Right lobe of liver (tissue), 4 donors: Measurements from ENCODE around the gene ZNF445.

Source experiments
- POLR2A ChIP-seq: fragments of 450-650 bp; IDR thresholded peaks from one replicate; pipeline ENCODE4 v1.6.1; 2017; ENCODE audit warnings: antibody characterized with exemption, mild to moderate bottlenecking
- TF ChIP-seq, protein P1 (sequence below), 4 donors: fragments of 200-600 bp in 3 of 4; fragments of 450-650 bp in 1 of 4; IDR thresholded peaks; one replicate each; pipeline versions ENCODE4 v1.5.1 to v1.8.0; 2016 to 2022; ENCODE audit warnings: antibody characterized with exemption in 4 of 4, mild to moderate bottlenecking in 2 of 4
- donor health status: DM: no; HTN: no; CAD: no.
- donor health status: DM: no; HTN: no; CAD: no.
- donor health status: DM: no; HTN: yes; CAD: no.

DNA sequence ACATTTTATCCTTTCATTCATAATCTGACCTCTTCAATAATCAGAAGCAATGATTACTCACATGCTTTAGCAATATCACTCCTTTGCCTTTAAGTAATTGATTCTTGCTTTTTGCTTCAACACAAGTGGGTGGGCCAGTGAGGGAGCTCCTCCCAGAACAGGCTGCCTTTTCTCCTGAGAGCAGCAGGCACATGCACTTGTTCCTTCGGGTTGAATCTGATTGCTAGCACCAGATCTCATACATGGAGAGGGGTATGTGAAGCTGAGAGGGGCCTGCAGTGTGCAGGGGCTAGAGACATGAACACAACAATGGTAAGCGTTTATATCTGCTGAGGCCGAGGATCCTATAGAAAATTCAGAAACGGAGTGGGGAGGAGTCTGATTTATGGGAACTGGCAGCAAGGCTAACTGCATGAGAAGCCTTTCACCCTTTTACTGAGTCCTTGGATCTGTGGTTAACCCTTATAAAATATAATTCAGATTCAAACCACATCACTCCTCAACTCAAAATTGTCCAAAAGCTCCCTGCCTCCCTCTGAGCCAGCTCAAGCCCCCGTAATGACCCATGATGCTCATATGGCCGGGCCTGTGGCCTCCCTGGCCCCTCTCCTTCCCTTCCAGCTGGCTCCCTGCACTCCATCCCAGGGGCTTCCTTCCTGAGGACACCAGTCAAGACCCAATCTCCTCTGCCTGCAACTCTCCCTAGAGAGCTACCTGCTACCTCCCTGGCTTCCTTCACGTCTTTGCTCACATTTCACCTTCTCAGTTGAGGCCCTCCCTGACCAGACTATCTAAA, 32.4 kb downstream of the ZNF445 start:
- TF ChIP-seq POLR2A: no peak
- TF ChIP-seq, protein P1, sequence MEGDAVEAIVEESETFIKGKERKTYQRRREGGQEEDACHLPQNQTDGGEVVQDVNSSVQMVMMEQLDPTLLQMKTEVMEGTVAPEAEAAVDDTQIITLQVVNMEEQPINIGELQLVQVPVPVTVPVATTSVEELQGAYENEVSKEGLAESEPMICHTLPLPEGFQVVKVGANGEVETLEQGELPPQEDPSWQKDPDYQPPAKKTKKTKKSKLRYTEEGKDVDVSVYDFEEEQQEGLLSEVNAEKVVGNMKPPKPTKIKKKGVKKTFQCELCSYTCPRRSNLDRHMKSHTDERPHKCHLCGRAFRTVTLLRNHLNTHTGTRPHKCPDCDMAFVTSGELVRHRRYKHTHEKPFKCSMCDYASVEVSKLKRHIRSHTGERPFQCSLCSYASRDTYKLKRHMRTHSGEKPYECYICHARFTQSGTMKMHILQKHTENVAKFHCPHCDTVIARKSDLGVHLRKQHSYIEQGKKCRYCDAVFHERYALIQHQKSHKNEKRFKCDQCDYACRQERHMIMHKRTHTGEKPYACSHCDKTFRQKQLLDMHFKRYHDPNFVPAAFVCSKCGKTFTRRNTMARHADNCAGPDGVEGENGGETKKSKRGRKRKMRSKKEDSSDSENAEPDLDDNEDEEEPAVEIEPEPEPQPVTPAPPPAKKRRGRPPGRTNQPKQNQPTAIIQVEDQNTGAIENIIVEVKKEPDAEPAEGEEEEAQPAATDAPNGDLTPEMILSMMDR (IDR thresholded peaks at IDR 0.05): no peak
